HEK293T (cell line): Measurements from ENCODE around the gene BET1L.

Source experiments
- ARNT ChIP-seq: fragments of 450-650 bp; IDR thresholded peaks from 2 replicates; pipeline ENCODE4 v1.6.1; 2017; ENCODE audit warnings: mild to moderate bottlenecking
- BHLHE40 ChIP-seq: fragments of 450-650 bp; IDR thresholded peaks from 2 replicates; pipeline ENCODE4 v1.6.1; 2016; ENCODE audit warnings: mild to moderate bottlenecking, moderate library complexity, borderline replicate concordance
- CTBP1 ChIP-seq: fragments of 450-650 bp; IDR thresholded peaks from 2 replicates; pipeline ENCODE4 v1.6.1; 2016; ENCODE audit warnings: borderline replicate concordance
- ELF4 ChIP-seq: fragments of 450-650 bp; IDR thresholded peaks from 2 replicates; pipeline ENCODE4 v1.6.1; 2017; ENCODE audit warnings: antibody characterized with exemption
- FOXA1 ChIP-seq: fragments of 450-650 bp; IDR thresholded peaks from 2 replicates; pipeline ENCODE4 v1.6.1; 2016; ENCODE audit warnings: mild to moderate bottlenecking
- FOXK2 ChIP-seq: fragments of 450-650 bp; IDR thresholded peaks from 2 replicates; pipeline ENCODE4 v1.6.1; 2016; ENCODE audit warnings: mild to moderate bottlenecking
- FOXM1 ChIP-seq: fragments of 450-650 bp; IDR thresholded peaks from 2 replicates; pipeline ENCODE4 v1.6.1; 2017; ENCODE audit warnings: mild to moderate bottlenecking, borderline replicate concordance
- HDGF ChIP-seq: fragments of 450-650 bp; IDR thresholded peaks from 2 replicates; pipeline ENCODE4 v1.6.1; 2017; ENCODE audit warnings: antibody characterized with exemption, borderline replicate concordance
- LEF1 ChIP-seq: fragments of 450-650 bp; IDR thresholded peaks from 2 replicates; pipeline ENCODE4 v1.6.1; 2017; ENCODE audit warnings: mild to moderate bottlenecking, borderline replicate concordance
- NFRKB ChIP-seq: fragments of 450-650 bp; IDR thresholded peaks from 2 replicates; pipeline ENCODE4 v1.6.1; 2016; ENCODE audit warnings: mild to moderate bottlenecking, moderate library complexity
- SP1 ChIP-seq: fragments of 450-650 bp; IDR thresholded peaks from 2 replicates; pipeline ENCODE4 v1.6.1; 2017
- SUZ12 ChIP-seq: fragments of 450-650 bp; IDR thresholded peaks from 2 replicates; pipeline ENCODE4 v1.6.1; 2016; ENCODE audit warnings: mild to moderate bottlenecking
- ZNF384 ChIP-seq: fragments of 450-650 bp; IDR thresholded peaks from 2 replicates; pipeline ENCODE4 v1.6.1; 2016
- TF ChIP-seq, protein P1 (sequence below): fragments of 450-650 bp; IDR thresholded peaks from 2 replicates; pipeline ENCODE4 v1.6.1; 2016

DNA sequence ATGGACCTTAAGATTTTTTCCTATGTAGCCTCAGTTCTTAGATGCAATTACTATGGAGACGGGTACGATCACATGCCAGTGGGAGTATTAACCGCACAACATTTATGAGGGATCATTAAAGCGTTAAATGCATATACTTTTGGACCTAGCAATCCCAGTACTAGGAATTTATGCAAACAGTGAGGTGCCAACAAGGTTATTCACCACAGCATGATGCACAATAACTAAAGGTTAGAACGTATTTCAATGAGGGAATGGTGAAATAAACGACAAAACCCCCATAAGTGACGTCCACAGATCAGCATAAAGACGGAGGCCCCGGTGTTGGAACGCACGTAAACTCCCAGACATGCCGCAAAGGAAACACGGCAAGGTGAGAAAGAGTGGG, 28.4 kb upstream of the BET1L start:
- TF ChIP-seq SP1 (no peak), ZNF384 (no peak), LEF1 (no peak), ELF4 (no peak), SUZ12 (no peak), BHLHE40 (no peak), FOXA1 (no peak), NFRKB (no peak), ARNT (no peak), FOXM1 (no peak), FOXK2 (no peak), HDGF (no peak), CTBP1 (no peak)
- TF ChIP-seq, protein P1, sequence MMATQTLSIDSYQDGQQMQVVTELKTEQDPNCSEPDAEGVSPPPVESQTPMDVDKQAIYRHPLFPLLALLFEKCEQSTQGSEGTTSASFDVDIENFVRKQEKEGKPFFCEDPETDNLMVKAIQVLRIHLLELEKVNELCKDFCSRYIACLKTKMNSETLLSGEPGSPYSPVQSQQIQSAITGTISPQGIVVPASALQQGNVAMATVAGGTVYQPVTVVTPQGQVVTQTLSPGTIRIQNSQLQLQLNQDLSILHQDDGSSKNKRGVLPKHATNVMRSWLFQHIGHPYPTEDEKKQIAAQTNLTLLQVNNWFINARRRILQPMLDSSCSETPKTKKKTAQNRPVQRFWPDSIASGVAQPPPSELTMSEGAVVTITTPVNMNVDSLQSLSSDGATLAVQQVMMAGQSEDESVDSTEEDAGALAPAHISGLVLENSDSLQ = no peak
